Psoas muscle (tissue), 8 donors: ENCODE measurements around the gene RBP2. TPM values are rescaled to one million over a fixed set of nuclear protein-coding genes. Genes with fewer than 3 reads are reported as not detected.

ENCODE experiments used
- ATAC-seq, 4 donors: fragments of 200-7000 bp; cut with Tn5 transposase; one replicate each; pipeline ENCODE4 v1.9.1; 2020; ENCODE audit warnings: moderate library complexity in 3 of 4, mild to moderate bottlenecking in 2 of 4
- DNase-seq, 2 donors: peaks; one replicate each; pipeline ENCODE4 v3.0.0-alpha.2; 2020
- H3K27ac ChIP-seq: fragments of 200-600 bp; one replicate; pipeline ENCODE4 v1.8.0; 2022
- H3K27me3 ChIP-seq, 3 donors: fragments of 200-600 bp in 1 of 3; one replicate each; pipeline versions ENCODE4 v1.6.1 to v1.8.0; 2013 to 2022; ENCODE audit warnings: low read length in 2 of 3, mild to moderate bottlenecking in 2 of 3, moderate library complexity in 1 of 3; ENCODE audit not compliant: insufficient read depth in 3 of 3
- H3K36me3 ChIP-seq, 2 donors: fragments of 200-600 bp in 1 of 2; one replicate each; pipeline versions ENCODE4 v1.6.1 to v1.8.0; 2013 to 2022; ENCODE audit warnings: low read depth in 1 of 2, mild to moderate bottlenecking in 1 of 2, moderate library complexity in 1 of 2; ENCODE audit not compliant: insufficient read depth in 1 of 2
- H3K4me1 ChIP-seq: fragments of 200-600 bp; one replicate; pipeline ENCODE4 v1.8.0; 2022
- H3K4me3 ChIP-seq: fragments of 200-600 bp; one replicate; pipeline ENCODE4 v1.8.0; 2022; ENCODE audit warnings: mild to moderate bottlenecking
- H3K9me3 ChIP-seq: fragments of 200-600 bp; one replicate; pipeline ENCODE4 v1.8.0; 2022
- WGBS, 3 donors: extraction: QIAGEN DNeasy Blood & Tissue Kit; methylation state at CpG; one replicate each; pipeline versions ENCODE4 v1.1.6 to v1.1.7; 2013; 5-methylcytosine and 5-hydroxymethylcytosine counted together
- intact Hi-C, 2 donors: fragments of 100-400 bp; cut with DNase I; formaldehyde crosslinking; loops; one replicate each; pipeline versions ENCODE4 v1.11.0 to v1.14.2; 2022
- polyA plus RNA-seq, 3 donors: library from polyadenylated mRNA; stranded (reverse); fragments of 200-250 nt; gene quantifications; one replicate each; pipeline ENCODE4 v1.2.3, GENCODE V29; 2013
- total RNA-seq, 4 donors: library from RNA; stranded (reverse); fragmentation: NEBNext Ultra II Directional in 2 of 4; extraction: Animal tissue kit (Norgen Biotek cat#: 25700) in 2 of 4; gene quantifications; one replicate each; pipeline versions ENCODE4 v1.2.1 to v1.2.4, GENCODE V29; 2021 to 2023
- TF ChIP-seq, protein P1 (sequence below): fragments of 200-600 bp; IDR thresholded peaks from one replicate; pipeline ENCODE4 v1.8.0; 2022; ENCODE audit warnings: antibody characterized with exemption
- donor health status: healthy with polysubstance abuse.
- donor health status: DM: no; HTN: no; CAD: no; lungs with moderate emphysema.
- donor health status: Bipolar disorder and iron deficiency.
- donor health status: healthy.
- donor health status: DM: yes; HTN: yes; CAD: no.
- donor health status: DM: no; HTN: no; CAD: no.
- donor health status: DM: no; HTN: no; CAD: no.
- donor health status: DM: yes; HTN: yes; CAD: no.

Gene RBP2
- total and polyA plus RNA-seq, 7 donors, result 0.59 to 2.7 TPM; not detected in 5

DNA sequence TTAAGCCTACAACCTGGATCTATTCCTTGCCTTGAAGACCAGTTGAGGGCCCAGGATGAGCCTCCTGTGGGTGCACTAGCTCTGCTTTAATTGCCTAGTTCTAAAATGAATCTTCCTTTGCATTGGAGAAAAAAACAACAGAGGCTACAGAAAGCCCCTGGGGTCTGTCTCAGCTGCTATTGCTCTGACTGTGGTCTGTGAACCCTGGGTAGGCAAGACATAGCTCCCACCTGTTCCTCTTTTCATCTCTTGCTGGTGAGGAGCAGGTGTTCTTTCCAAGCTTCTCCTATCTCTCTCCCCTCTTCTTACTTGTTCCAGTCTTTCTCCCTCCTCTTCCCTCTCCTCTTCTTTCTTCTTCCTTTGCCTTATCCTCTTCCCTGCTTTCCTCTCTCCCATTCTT lies 28.8 kb downstream of the RBP2 start:
- Histone ChIP-seq H3K4me3 (no peak overlapping the region), H3K27me3 (no peaks in the 10 kb centered on the region), H3K9me3 (no peaks in the 10 kb centered on the region), H3K36me3 (no peaks in the 10 kb centered on the region), H3K4me1 (no peaks in the 10 kb centered on the region), H3K27ac (no peak overlapping the region)
- ATAC-seq (no peak), DNase-seq (no peak)
- intact Hi-C loops, result no loop called here
- TF ChIP-seq, protein P1, sequence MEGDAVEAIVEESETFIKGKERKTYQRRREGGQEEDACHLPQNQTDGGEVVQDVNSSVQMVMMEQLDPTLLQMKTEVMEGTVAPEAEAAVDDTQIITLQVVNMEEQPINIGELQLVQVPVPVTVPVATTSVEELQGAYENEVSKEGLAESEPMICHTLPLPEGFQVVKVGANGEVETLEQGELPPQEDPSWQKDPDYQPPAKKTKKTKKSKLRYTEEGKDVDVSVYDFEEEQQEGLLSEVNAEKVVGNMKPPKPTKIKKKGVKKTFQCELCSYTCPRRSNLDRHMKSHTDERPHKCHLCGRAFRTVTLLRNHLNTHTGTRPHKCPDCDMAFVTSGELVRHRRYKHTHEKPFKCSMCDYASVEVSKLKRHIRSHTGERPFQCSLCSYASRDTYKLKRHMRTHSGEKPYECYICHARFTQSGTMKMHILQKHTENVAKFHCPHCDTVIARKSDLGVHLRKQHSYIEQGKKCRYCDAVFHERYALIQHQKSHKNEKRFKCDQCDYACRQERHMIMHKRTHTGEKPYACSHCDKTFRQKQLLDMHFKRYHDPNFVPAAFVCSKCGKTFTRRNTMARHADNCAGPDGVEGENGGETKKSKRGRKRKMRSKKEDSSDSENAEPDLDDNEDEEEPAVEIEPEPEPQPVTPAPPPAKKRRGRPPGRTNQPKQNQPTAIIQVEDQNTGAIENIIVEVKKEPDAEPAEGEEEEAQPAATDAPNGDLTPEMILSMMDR, result no peak

DNA sequence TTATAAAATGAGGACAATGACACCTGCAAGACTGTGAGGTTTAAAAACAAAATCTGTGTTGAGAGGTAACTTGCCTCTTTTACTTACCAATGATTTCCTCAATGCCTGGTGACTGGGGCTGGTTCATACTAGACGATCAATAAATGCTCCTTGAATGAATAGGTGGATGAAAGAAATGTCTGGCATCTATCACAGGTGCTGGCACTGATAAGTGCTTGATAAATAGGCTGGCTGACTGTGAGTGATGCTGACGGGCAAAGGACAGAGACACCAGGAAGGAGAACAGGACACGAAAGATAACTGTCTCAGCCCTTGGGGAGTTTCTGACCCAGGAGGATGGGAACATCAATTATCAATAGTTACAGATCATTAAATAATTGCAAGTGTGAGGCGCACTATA lies 31.9 kb downstream of the RBP2 start:
- TF ChIP-seq, protein P1, result no peak
- DNase-seq (no peak), ATAC-seq (no peak)
- 95 to 97% (median 97%) methylated on average over 4 of the region's 4 CpGs for WGBS, 3 donors
- no peaks in the 10 kb centered on the region for H3K4me1 ChIP-seq
- H3K27ac ChIP-seq, result no peak overlapping the region
- intact Hi-C loops, result no loop called here
- no peaks in the 10 kb centered on the region for H3K9me3 ChIP-seq
- no peaks in the 10 kb centered on the region for H3K27me3 ChIP-seq
- no peak overlapping the region for H3K4me3 ChIP-seq
- H3K36me3 ChIP-seq, result no peaks in the 10 kb centered on the region

DNA sequence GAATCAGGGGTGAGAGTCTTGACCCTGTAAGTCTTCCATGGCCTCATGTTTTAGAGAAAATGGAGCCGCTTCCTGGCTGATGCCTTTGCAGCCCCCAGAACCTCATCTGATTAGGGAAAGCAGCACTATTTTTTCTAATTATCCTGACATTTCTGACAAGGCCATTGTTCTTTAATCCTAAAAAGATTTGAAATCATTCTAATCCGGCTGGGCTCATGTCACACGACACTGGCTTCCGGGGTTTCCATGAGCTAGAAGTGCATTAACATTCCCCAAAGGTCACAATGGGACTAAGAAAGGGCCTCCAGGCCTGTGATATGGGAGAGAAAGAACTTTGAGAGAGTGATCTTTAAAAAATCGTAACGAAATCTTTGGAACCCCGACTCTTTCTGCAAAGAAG lies 33.1 kb downstream of the RBP2 start:
- Histone ChIP-seq H3K27ac (no peak overlapping the region), H3K27me3 (no peaks in the 10 kb centered on the region), H3K36me3 (no peaks in the 10 kb centered on the region), H3K4me3 (no peak overlapping the region), H3K9me3 (no peaks in the 10 kb centered on the region), H3K4me1 (no peaks in the 10 kb centered on the region)
- ATAC-seq (no peak), DNase-seq (no peak)
- intact Hi-C loops, result no loop called here
- TF ChIP-seq, protein P1, result no peak
- WGBS, 3 donors, result 88 to 91% (median 88%) methylated on average over 7 of the region's 7 CpGs

DNA sequence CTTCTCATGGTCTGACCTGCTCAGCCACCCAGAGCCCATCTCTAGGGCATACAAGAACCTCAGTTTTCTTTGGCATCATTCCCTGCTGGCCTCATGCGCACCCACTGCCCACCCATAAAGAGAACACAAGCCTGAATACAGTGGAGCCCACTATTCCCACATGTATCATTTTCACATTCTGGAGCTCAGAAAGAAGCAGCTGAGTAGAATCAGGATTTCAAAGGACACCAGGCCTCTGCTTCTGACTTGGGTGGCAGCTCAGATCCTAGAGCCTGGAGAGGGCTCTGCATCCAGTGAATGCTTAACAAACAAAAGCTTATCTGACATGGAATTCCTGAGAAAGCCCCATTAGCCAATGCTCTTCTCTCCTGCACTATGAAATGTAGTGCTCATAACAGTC lies 34.7 kb downstream of the RBP2 start:
- no peaks in the 10 kb centered on the region for H3K4me1 ChIP-seq
- intact Hi-C loops, result no loop called here
- H3K27ac ChIP-seq, result no peak overlapping the region
- ATAC-seq, result no peak
- H3K27me3 ChIP-seq, result no peaks in the 10 kb centered on the region
- H3K36me3 ChIP-seq, result no peaks in the 10 kb centered on the region
- WGBS, 3 donors, result 70 to 86% (median 75%) methylated on average over 1 of the region's 1 CpG
- no peak for DNase-seq
- no peaks in the 10 kb centered on the region for H3K9me3 ChIP-seq
- no peak overlapping the region for H3K4me3 ChIP-seq
- TF ChIP-seq, protein P1, result no peak
